SU-DHL-6 (cell line): Measurements from ENCODE around the gene PA2G4.
A peak's percentile ranks its signal among the peaks of the same experiment; 100 is the strongest.

Experiments
- H2AFZ ChIP-seq: fragments of 200-600 bp; sonication (generic); 2 replicates; pipeline ENCODE4 v1.6.1; 2014; ENCODE audit warnings: low read depth, mild to moderate bottlenecking, moderate library complexity, mixed read lengths, antibody characterized with exemption, low read length; ENCODE audit not compliant: severe bottlenecking
- H3F3A ChIP-seq: fragments of 200-600 bp; shearing (Covaris generic); 2 replicates; pipeline ENCODE4 v1.6.0; 2016; ENCODE audit warnings: antibody characterized with exemption, mild to moderate bottlenecking; ENCODE audit not compliant: insufficient read depth
- H3K27ac ChIP-seq: fragments of 200-600 bp; sonication (generic); 2 replicates; pipeline ENCODE4 v1.5.1; 2016; ENCODE audit warnings: low read depth, mild to moderate bottlenecking, low read length, moderate library complexity, mixed read lengths
- H3K27me3 ChIP-seq: fragments of 200-600 bp; sonication (generic), shearing (Covaris generic); 2 replicates; pipeline ENCODE4 v1.6.0; 2014; ENCODE audit warnings: mild to moderate bottlenecking, low read length
- H3K36me3 ChIP-seq: fragments of 200-600 bp; sonication (generic); 2 replicates; pipeline ENCODE4 v1.6.1; 2014; ENCODE audit warnings: mild to moderate bottlenecking, low read length, mixed read lengths
- H3K4me2 ChIP-seq: fragments of 300-600, 200-600 bp; shearing (Covaris generic), sonication (generic); 2 replicates; pipeline ENCODE4 v1.6.0; 2014; ENCODE audit warnings: low read length, low read depth, mild to moderate bottlenecking; ENCODE audit not compliant: poor library complexity, severe bottlenecking
- H3K4me3 ChIP-seq: fragments of 200-600 bp; sonication (generic); 2 replicates; pipeline ENCODE4 v1.5.1; 2014; ENCODE audit warnings: antibody characterized with exemption, low read length, mild to moderate bottlenecking, mixed read lengths; ENCODE audit not compliant: insufficient read depth, poor library complexity, severe bottlenecking
- H3K79me2 ChIP-seq: fragments of 200-600 bp; sonication (generic); 2 replicates; pipeline ENCODE4 v1.6.1; 2014; ENCODE audit warnings: mild to moderate bottlenecking, low read length, moderate library complexity; ENCODE audit not compliant: insufficient read depth
- H3K9ac ChIP-seq: fragments of 200-600 bp; sonication (generic); 2 replicates; pipeline ENCODE4 v1.7.0; 2014; ENCODE audit warnings: mild to moderate bottlenecking, low read length
- H3K9me2 ChIP-seq: fragments of 200-600 bp; sonication (generic); replicated peaks from 2 replicates; pipeline ENCODE4 v1.6.1; 2014; ENCODE audit warnings: low read length; ENCODE audit not compliant: insufficient read depth
- H3K9me3 ChIP-seq: fragments of 200-600 bp; sonication (generic); 2 replicates; pipeline ENCODE4 v1.6.1; 2014; ENCODE audit warnings: low read length, mixed read lengths; ENCODE audit not compliant: insufficient read depth
- H4K20me1 ChIP-seq: fragments of 200-600 bp; sonication (generic); 2 replicates; pipeline ENCODE4 v1.6.1; 2014; ENCODE audit warnings: low read depth, mild to moderate bottlenecking, antibody characterized with exemption, low read length, moderate library complexity, mixed read lengths
- CTCF ChIP-seq: fragments of 200-600 bp; sonication (generic); IDR thresholded peaks from one replicate; pipeline ENCODE4 v1.5.1; 2017; ENCODE audit warnings: antibody characterized with exemption, mild to moderate bottlenecking, low read length, moderate library complexity; ENCODE audit not compliant: insufficient read depth, poor library complexity, severe bottlenecking
- EZH2phosphoT487 ChIP-seq: fragments of 200-600 bp; sonication (generic), shearing (Covaris generic); conservative IDR thresholded peaks from 2 replicates; pipeline ENCODE4 v1.6.1; 2018; ENCODE audit warnings: mild to moderate bottlenecking, antibody characterized with exemption, low read length, moderate library complexity, mixed read lengths

PA2G4 gene

GRCh38 chr12:56128670-56129205, 24.4 kb downstream of the PA2G4 start:
- Histone ChIP-seq H3F3A (peaks cover 24% of the 10 kb centered on the region), H3K36me3 (no peaks in the 10 kb centered on the region), H3K9me3 (no peaks in the 10 kb centered on the region), H3K9ac (peak overlapping the region; percentile 87), H3K9me2 (no peaks in the 10 kb centered on the region), H3K27ac (peak overlapping the region; percentile 61), H3K79me2 (peaks cover 15% of the 10 kb centered on the region; the same call in 1 of the 2 replicates), H4K20me1 (no peaks in the 10 kb centered on the region), H2AFZ (peak overlapping the region; percentile 17), H3K4me3 (peak overlapping the region; percentile 80), H3K27me3 (no peaks in the 10 kb centered on the region), H3K4me2 (peak overlapping the region; percentile 91)
- TF ChIP-seq CTCF (no peak), EZH2phosphoT487 (no peak)

GRCh38 chr12:56129206-56129941, 25.0 kb downstream of the PA2G4 start:
- peaks cover 21% of the 10 kb centered on the region for H3F3A ChIP-seq
- no peak for TF ChIP-seq EZH2phosphoT487
- TF ChIP-seq CTCF: no peak
- H3K4me3 ChIP-seq: peak overlapping the region; percentile 80
- H3K79me2 ChIP-seq: peaks cover 15% of the 10 kb centered on the region; the same call in 1 of the 2 replicates
- H3K9me2 ChIP-seq: no peaks in the 10 kb centered on the region
- peak overlapping the region; percentile 61 for H3K27ac ChIP-seq
- H3K36me3 ChIP-seq: no peaks in the 10 kb centered on the region
- peak overlapping the region; percentile 91 for H3K4me2 ChIP-seq
- H3K9ac ChIP-seq: peak overlapping the region; percentile 87
- no peaks in the 10 kb centered on the region for H3K27me3 ChIP-seq
- no peaks in the 10 kb centered on the region for H4K20me1 ChIP-seq
- peak overlapping the region; percentile 17 for H2AFZ ChIP-seq
- H3K9me3 ChIP-seq: no peaks in the 10 kb centered on the region

- Histone ChIP-seq H3K27me3 (no peaks in the 10 kb centered on the region), H3K9ac (peak overlapping the region; percentile 87), H3K4me2 (peak overlapping the region; percentile 91), H3K4me3 (peak overlapping the region; percentile 80), H3K27ac (peak overlapping the region; percentile 61; the same call in 1 of the 2 replicates), H3K9me3 (no peaks in the 10 kb centered on the region), H2AFZ (no peak overlapping the region), H3F3A (peaks cover 15% of the 10 kb centered on the region), H3K36me3 (no peaks in the 10 kb centered on the region), H3K79me2 (peaks cover 15% of the 10 kb centered on the region; the same call in 1 of the 2 replicates), H3K9me2 (no peaks in the 10 kb centered on the region), H4K20me1 (no peaks in the 10 kb centered on the region)
- no peak for TF ChIP-seq CTCF
- TF ChIP-seq EZH2phosphoT487: no peak
Measured at GRCh38 chr12:56129942-56130495, 25.7 kb downstream of the PA2G4 start.
